Anterior cingulate cortex (tissue), 58 donors: Measurements from ENCODE around the gene SCGB1C2.

Source experiments
- DNase-seq, 58 donors: peaks; one replicate each; lab custom pipeline; 2025; lab: John Stamatoyannopoulos, UW

Gene SCGB1C2

GRCh38 chr17:187130-187529 is 49.8 kb downstream of the SCGB1C2 start:
- no peak for DNase-seq
